Measurements from ENCODE around the gene FGF22. TPM values are rescaled to one million over a fixed set of nuclear protein-coding genes. Genes with fewer than 3 reads are reported as not detected.

The FGF22 gene
- total and polyA plus RNA-seq, 2 of the 4 experiments (the other 2 are of a cell fraction): 0.14 TPM; not detected in 1

DNA sequence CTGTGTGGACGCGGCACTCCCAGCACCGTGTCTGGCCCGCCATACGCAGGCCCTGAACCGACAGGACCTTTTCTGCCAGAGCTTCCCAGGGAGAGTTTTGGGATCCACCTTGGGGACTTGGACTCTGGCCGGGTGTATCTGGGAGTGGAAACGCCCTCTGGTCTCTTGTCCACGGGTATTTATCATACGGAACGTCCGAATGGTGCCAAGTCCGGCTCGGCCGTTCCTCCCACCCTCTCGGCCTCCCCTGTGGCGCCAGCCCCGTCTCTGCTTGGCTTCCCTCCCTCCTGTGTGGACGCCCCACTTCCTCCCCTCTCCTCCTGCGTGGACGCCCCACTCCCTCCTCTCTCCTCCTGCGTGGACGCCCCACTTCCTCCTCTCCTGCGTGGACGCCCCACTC, 37.9 kb upstream of the FGF22 start:
- Histone ChIP-seq H4K91ac (ENCODE audit: insufficient read depth, low read depth, low read length) (no peak overlapping the region), H2AK9ac (replicated peaks; ENCODE audit: low read depth, low read length, poor library complexity) (no peak overlapping the region), H3K4ac (ENCODE audit: low read depth, low read length) (no peak overlapping the region), H2AFZ (replicated peaks; ENCODE audit: low read length, poor library complexity) (no peak overlapping the region), H3K14ac (replicated peaks; ENCODE audit: low read depth, low read length) (no peak overlapping the region), H2BK20ac (ENCODE audit: low read depth, low read length) (no peak overlapping the region), H3K27me3 (ENCODE audit: control insufficient read depth, insufficient read depth, low read length) (peaks cover 1% of the 10 kb centered on the region; the same call in 1 of the 2 replicates), H3K9ac (ENCODE audit: low read depth, low read length) (no peak overlapping the region), H3K4me3 (ENCODE audit: insufficient read depth, low read depth, low read length) (no peak overlapping the region), H2AK5ac (ENCODE audit: low read depth, low read length) (no peak overlapping the region), H4K20me1 (ENCODE audit: insufficient read depth, low read length) (no peaks in the 10 kb centered on the region; the same call in 1 of the 2 replicates), H4K5ac (ENCODE audit: low read depth, low read length) (no peak overlapping the region), H3K36me3 (ENCODE audit: control insufficient read depth, insufficient read depth, low read length) (no peaks in the 10 kb centered on the region), H3K79me1 (ENCODE audit: low read depth in 1 of 2, low read length in 2 of 2) (no peaks in the 10 kb centered on the region), H4K8ac (ENCODE audit: low read depth in 2 of 2, low read length in 2 of 2) (no peak overlapping the region), H3K4me2 (ENCODE audit: low read depth, low read length) (no peak overlapping the region), H2BK15ac (ENCODE audit: low read depth, low read length) (no peak overlapping the region), H3K27ac (ENCODE audit: insufficient read depth, low read length) (no peak overlapping the region), H2BK120ac (ENCODE audit: low read depth, low read length) (no peak overlapping the region), H3K23ac (ENCODE audit: low read depth, low read length) (no peak overlapping the region), H3K9me3 (ENCODE audit: control insufficient read depth, insufficient read depth, low read length) (peaks cover 7% of the 10 kb centered on the region; the same call in 1 of the 2 replicates), H3K4me1 (ENCODE audit: control insufficient read depth, insufficient read depth, low read length) (no peaks in the 10 kb centered on the region), H3K56ac (ENCODE audit: extremely low read depth, insufficient read depth, low read length) (no peak overlapping the region), H3K18ac (ENCODE audit: low read depth, low read length) (no peak overlapping the region), H2BK5ac (ENCODE audit: low read depth, low read length, poor library complexity, severe bottlenecking) (no peak overlapping the region), H3K9me1 (ENCODE audit: insufficient read depth, low read length) (no peaks in the 10 kb centered on the region)
- ATAC-seq (ENCODE audit: low read depth): no peak
- 78% methylated on average over 7 of the region's 25 CpGs; no CpG with 5 or more reads in 1 of the 2 experiments for whole genome bisulfite sequencing, 2 experiments (ENCODE audit: extremely low coverage in 2 of 2, insufficient read length in 1 of 2)
- TF ChIP-seq MAFK (IDR thresholded peaks at IDR 0.05; ENCODE audit: low read depth, low read length): no peak
- TF ChIP-seq CHD1 (IDR thresholded peaks at IDR 0.05; ENCODE audit: low read depth, low read length): no peak
- no peak for TF ChIP-seq FOS (IDR thresholded peaks at IDR 0.05; ENCODE audit: low read depth, low read length)
- TF ChIP-seq POLR2A (IDR thresholded peaks at IDR 0.05; ENCODE audit: low read depth, low read length): no peak
- TF ChIP-seq CEBPB (IDR thresholded peaks at IDR 0.05; ENCODE audit: low read depth, low read length): no peak
- TF ChIP-seq, protein P1, sequence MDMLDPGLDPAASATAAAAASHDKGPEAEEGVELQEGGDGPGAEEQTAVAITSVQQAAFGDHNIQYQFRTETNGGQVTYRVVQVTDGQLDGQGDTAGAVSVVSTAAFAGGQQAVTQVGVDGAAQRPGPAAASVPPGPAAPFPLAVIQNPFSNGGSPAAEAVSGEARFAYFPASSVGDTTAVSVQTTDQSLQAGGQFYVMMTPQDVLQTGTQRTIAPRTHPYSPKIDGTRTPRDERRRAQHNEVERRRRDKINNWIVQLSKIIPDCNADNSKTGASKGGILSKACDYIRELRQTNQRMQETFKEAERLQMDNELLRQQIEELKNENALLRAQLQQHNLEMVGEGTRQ (IDR thresholded peaks at IDR 0.05; ENCODE audit: low read depth, low read length): no peak
- no peak for TF ChIP-seq RFX5 (IDR thresholded peaks at IDR 0.05; ENCODE audit: low read depth, low read length)
- no peak for TF ChIP-seq RCOR1 (IDR thresholded peaks at IDR 0.05; ENCODE audit: insufficient replicate concordance, low read length)
- no peak for TF ChIP-seq SMC3 (IDR thresholded peaks at IDR 0.05; ENCODE audit: low read depth, low read length)
- no peak for TF ChIP-seq BHLHE40 (IDR thresholded peaks at IDR 0.05; ENCODE audit: low read depth, low read length)
- TF ChIP-seq, protein P2, sequence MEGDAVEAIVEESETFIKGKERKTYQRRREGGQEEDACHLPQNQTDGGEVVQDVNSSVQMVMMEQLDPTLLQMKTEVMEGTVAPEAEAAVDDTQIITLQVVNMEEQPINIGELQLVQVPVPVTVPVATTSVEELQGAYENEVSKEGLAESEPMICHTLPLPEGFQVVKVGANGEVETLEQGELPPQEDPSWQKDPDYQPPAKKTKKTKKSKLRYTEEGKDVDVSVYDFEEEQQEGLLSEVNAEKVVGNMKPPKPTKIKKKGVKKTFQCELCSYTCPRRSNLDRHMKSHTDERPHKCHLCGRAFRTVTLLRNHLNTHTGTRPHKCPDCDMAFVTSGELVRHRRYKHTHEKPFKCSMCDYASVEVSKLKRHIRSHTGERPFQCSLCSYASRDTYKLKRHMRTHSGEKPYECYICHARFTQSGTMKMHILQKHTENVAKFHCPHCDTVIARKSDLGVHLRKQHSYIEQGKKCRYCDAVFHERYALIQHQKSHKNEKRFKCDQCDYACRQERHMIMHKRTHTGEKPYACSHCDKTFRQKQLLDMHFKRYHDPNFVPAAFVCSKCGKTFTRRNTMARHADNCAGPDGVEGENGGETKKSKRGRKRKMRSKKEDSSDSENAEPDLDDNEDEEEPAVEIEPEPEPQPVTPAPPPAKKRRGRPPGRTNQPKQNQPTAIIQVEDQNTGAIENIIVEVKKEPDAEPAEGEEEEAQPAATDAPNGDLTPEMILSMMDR (conservative IDR thresholded peaks at IDR 0.05; ENCODE audit: low read depth, low read length): no peak
- no peak for TF ChIP-seq MAZ (IDR thresholded peaks at IDR 0.05; ENCODE audit: borderline replicate concordance, low read depth, low read length)
- no peak for TF ChIP-seq RAD21 (IDR thresholded peaks at IDR 0.05; ENCODE audit: low read length)
- TF ChIP-seq MXI1 (IDR thresholded peaks at IDR 0.05; ENCODE audit: borderline replicate concordance, low read depth, low read length): no peak
- in situ Hi-C loops (cut with MboI; ENCODE audit: low sequenced_read_pairs): no loop called here
- no TSS peak for BruUV-seq (replicated peaks)
- DNase-seq: no peak
- intact Hi-C loops (cut with micrococcal nuclease): no loop called here
- dilution Hi-C loops (cut with HindIII; ENCODE audit: low sequenced_read_pairs, unreplicated experiment): no loop called here
- ChIA-PET POLR2A (ENCODE audit: unreplicated experiment) (no interaction called here), CTCF (no interaction called here)

Measured in IMR-90 (cell line).